ENCODE results near the gene SGTA.
A peak's percentile ranks its signal among the peaks of the same experiment; 100 is the strongest.
"Not testable (repeated sequence)": the region's sequence is repeated elsewhere in the genome, so short reads cannot be mapped to it uniquely, and the experiment has no call there.

SGTA gene

GRCh38 chr19:2782936-2783780 is at the start of gene SGTA:
Gene SGTA, minus strand, starts transcription at chr19:2783273. Its CDS starts 14,205 bp downstream, at chr19:2769068.
- peak; percentile 98 for DNase-seq (ENCODE audit: low spot score)
- peak within 1 kb of the TSS; percentile 94 for H3K4me3 Mint-ChIP-seq
- H3K36me3 Mint-ChIP-seq (ENCODE audit: low read depth) = peaks cover 11% of the 10 kb centered on the region
- H3K27ac Mint-ChIP-seq = peak within 1 kb of the TSS; percentile 93
- peaks cover 41% of the 10 kb centered on the region for H3K4me1 Mint-ChIP-seq (ENCODE audit: low read depth)
- H3K9me3 Mint-ChIP-seq = no peaks in the 10 kb centered on the region
- H3K27me3 Mint-ChIP-seq (ENCODE audit: low read depth) = no peaks in the 10 kb centered on the region

- Mint-ChIP-seq H3K27me3 (ENCODE audit: low read depth) (no peaks in the 10 kb centered on the region), H3K27ac (no peak overlapping the region), H3K4me3 (no peak overlapping the region), H3K9me3 (peaks cover 46% of the 10 kb centered on the region), H3K36me3 (ENCODE audit: low read depth) (peaks cover 29% of the 10 kb centered on the region), H3K4me1 (ENCODE audit: low read depth) (no peaks in the 10 kb centered on the region)
- DNase-seq (ENCODE audit: low spot score) = no peak
Observed at GRCh38 chr19:2827840-2828489, 44.9 kb upstream of the SGTA start.

GRCh38 chr19:2827022-2827421 is 43.9 kb upstream of the SGTA start:
- Mint-ChIP-seq H3K36me3 (ENCODE audit: low read depth) (peaks cover 22% of the 10 kb centered on the region), H3K4me3 (no peak overlapping the region), H3K4me1 (ENCODE audit: low read depth) (no peaks in the 10 kb centered on the region), H3K27me3 (ENCODE audit: low read depth) (no peaks in the 10 kb centered on the region), H3K9me3 (peaks cover 39% of the 10 kb centered on the region), H3K27ac (no peak overlapping the region)
- DNase-seq (ENCODE audit: low spot score) = no peak

- Mint-ChIP-seq H3K4me1 (ENCODE audit: low read depth) (peaks cover 3% of the 10 kb centered on the region), H3K36me3 (ENCODE audit: low read depth) (peaks cover 18% of the 10 kb centered on the region), H3K4me3 (no peak overlapping the region), H3K27me3 (ENCODE audit: low read depth) (no peaks in the 10 kb centered on the region), H3K27ac (no peak overlapping the region), H3K9me3 (peaks cover 26% of the 10 kb centered on the region)
- no peak for DNase-seq (ENCODE audit: low spot score)
Observed at GRCh38 chr19:2824129-2824528, 41.1 kb upstream of the SGTA start.

GRCh38 chr19:2823646-2824045 is 40.6 kb upstream of the SGTA start:
- Mint-ChIP-seq H3K9me3 (peaks cover 23% of the 10 kb centered on the region), H3K4me3 (no peak overlapping the region), H3K4me1 (ENCODE audit: low read depth) (peaks cover 3% of the 10 kb centered on the region), H3K27ac (no peak overlapping the region), H3K27me3 (ENCODE audit: low read depth) (no peaks in the 10 kb centered on the region), H3K36me3 (ENCODE audit: low read depth) (peaks cover 18% of the 10 kb centered on the region)
- no peak for DNase-seq (ENCODE audit: low spot score)

- Mint-ChIP-seq H3K9me3 (peaks cover 15% of the 10 kb centered on the region), H3K36me3 (ENCODE audit: low read depth) (peaks cover 15% of the 10 kb centered on the region), H3K4me3 (no peak overlapping the region), H3K27me3 (ENCODE audit: low read depth) (no peaks in the 10 kb centered on the region), H3K4me1 (ENCODE audit: low read depth) (peaks cover 3% of the 10 kb centered on the region), H3K27ac (no peak overlapping the region)
- no peak for DNase-seq (ENCODE audit: low spot score)
Observed at GRCh38 chr19:2822846-2823245, 39.8 kb upstream of the SGTA start.

- Mint-ChIP-seq H3K27ac (no peak overlapping the region), H3K4me1 (ENCODE audit: low read depth) (peaks cover 3% of the 10 kb centered on the region), H3K36me3 (ENCODE audit: low read depth) (peaks cover 7% of the 10 kb centered on the region), H3K4me3 (peak overlapping the region; percentile 82), H3K27me3 (ENCODE audit: low read depth) (no peaks in the 10 kb centered on the region), H3K9me3 (peaks cover 4% of the 10 kb centered on the region)
- no peak for DNase-seq (ENCODE audit: low spot score)
Observed at GRCh38 chr19:2820112-2820702, 37.1 kb upstream of the SGTA start.

GRCh38 chr19:2819540-2820111 is 36.6 kb upstream of the SGTA start, which contains the start of gene ZNF554:
Gene ZNF554, plus strand, starts transcription at chr19:2819868. Its CDS starts 204 bp downstream, at chr19:2820072.
- Mint-ChIP-seq H3K4me3 (peak within 1 kb of the TSS; percentile 82), H3K36me3 (ENCODE audit: low read depth) (peaks cover 5% of the 10 kb centered on the region), H3K27ac (no peak within 1 kb of the TSS), H3K4me1 (ENCODE audit: low read depth) (peaks cover 3% of the 10 kb centered on the region), H3K27me3 (ENCODE audit: low read depth) (no peaks in the 10 kb centered on the region), H3K9me3 (peaks cover 3% of the 10 kb centered on the region)
- peak; percentile 96 for DNase-seq (ENCODE audit: low spot score)

- H3K27ac Mint-ChIP-seq = peak overlapping the region; percentile 62
- not testable (repeated sequence) for H3K9me3 Mint-ChIP-seq; H3K4me1 Mint-ChIP-seq (ENCODE audit: low read depth); DNase-seq (ENCODE audit: low spot score); H3K27me3 Mint-ChIP-seq (ENCODE audit: low read depth); H3K36me3 Mint-ChIP-seq (ENCODE audit: low read depth)
- peak overlapping the region; percentile 50 for H3K4me3 Mint-ChIP-seq
Observed at GRCh38 chr19:2817237-2817829, 34.3 kb upstream of the SGTA start.

- Mint-ChIP-seq H3K27ac (no peak overlapping the region), H3K27me3 (ENCODE audit: low read depth) (no peaks in the 10 kb centered on the region), H3K36me3 (ENCODE audit: low read depth) (peaks cover 3% of the 10 kb centered on the region), H3K9me3 (no peaks in the 10 kb centered on the region), H3K4me3 (no peak overlapping the region), H3K4me1 (ENCODE audit: low read depth) (peaks cover 3% of the 10 kb centered on the region)
- no peak for DNase-seq (ENCODE audit: low spot score)
Observed at GRCh38 chr19:2816641-2817040, 33.6 kb upstream of the SGTA start.

GRCh38 chr19:2815923-2816322 is 32.9 kb upstream of the SGTA start:
- Mint-ChIP-seq H3K27me3 (ENCODE audit: low read depth) (no peaks in the 10 kb centered on the region), H3K4me1 (ENCODE audit: low read depth) (peaks cover 3% of the 10 kb centered on the region), H3K9me3 (no peaks in the 10 kb centered on the region), H3K27ac (no peak overlapping the region), H3K4me3 (no peak overlapping the region), H3K36me3 (ENCODE audit: low read depth) (peaks cover 3% of the 10 kb centered on the region)
- DNase-seq (ENCODE audit: low spot score) = no peak

- peaks cover under 1% of the 10 kb centered on the region for H3K4me1 Mint-ChIP-seq (ENCODE audit: low read depth)
- no peak overlapping the region for H3K27ac Mint-ChIP-seq
- no peaks in the 10 kb centered on the region for H3K9me3 Mint-ChIP-seq
- no peak overlapping the region for H3K4me3 Mint-ChIP-seq
- no peaks in the 10 kb centered on the region for H3K27me3 Mint-ChIP-seq (ENCODE audit: low read depth)
- no peak for DNase-seq (ENCODE audit: low spot score)
- H3K36me3 Mint-ChIP-seq (ENCODE audit: low read depth) = peaks cover 3% of the 10 kb centered on the region
Observed at GRCh38 chr19:2815191-2815614, 32.1 kb upstream of the SGTA start.

GRCh38 chr19:2814426-2814825 is 31.4 kb upstream of the SGTA start:
- peaks cover 4% of the 10 kb centered on the region for H3K36me3 Mint-ChIP-seq (ENCODE audit: low read depth)
- no peak overlapping the region for H3K4me3 Mint-ChIP-seq
- no peaks in the 10 kb centered on the region for H3K9me3 Mint-ChIP-seq

More at GRCh38 chr19:2814426-2814825, 31.4 kb upstream of the SGTA start:
- no peaks in the 10 kb centered on the region for H3K4me1 Mint-ChIP-seq (ENCODE audit: low read depth)
- H3K27ac Mint-ChIP-seq = no peak overlapping the region
- no peak for DNase-seq (ENCODE audit: low spot score)
- no peaks in the 10 kb centered on the region for H3K27me3 Mint-ChIP-seq (ENCODE audit: low read depth)
